ENCODE measurements around the gene LRRC8C.

DNA sequence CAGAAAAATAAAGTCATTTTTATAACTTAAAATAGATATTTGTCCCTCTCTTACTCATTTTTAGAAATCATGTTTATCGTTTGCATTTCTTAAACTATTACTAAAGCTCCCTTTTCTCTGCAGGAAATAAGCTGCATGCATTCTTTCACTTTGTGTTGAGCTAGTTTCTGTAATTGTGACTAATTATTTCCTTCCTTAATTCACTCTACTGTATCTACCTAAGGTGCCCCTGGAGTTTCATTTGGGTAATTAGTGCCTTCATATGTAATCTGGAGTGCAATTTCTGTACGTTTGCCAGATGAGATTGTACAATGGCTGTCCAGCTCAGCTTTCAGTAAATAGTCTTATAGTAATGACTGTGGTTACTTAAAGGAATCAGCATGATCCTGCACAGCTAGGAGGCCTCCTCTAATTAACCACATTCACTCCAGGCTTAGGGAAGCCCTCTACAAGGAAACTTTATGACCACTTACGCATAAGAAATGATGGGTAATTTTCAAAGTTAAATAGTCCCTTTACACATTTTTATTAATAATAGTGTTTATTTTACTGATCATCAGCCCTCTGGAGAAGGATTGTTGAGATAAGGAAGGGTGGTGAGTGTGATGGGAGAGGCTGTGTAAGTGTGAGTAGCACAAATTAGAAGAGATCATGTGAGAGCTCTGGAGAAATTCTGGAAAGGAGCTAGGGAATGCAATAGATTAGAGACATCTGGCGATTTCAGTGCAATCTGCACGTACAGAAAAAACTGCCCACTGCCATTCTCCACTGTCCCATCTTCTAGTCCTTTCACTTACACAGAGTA is 86.8 kb downstream of the LRRC8C start:
- TF ChIP-seq, protein P1, sequence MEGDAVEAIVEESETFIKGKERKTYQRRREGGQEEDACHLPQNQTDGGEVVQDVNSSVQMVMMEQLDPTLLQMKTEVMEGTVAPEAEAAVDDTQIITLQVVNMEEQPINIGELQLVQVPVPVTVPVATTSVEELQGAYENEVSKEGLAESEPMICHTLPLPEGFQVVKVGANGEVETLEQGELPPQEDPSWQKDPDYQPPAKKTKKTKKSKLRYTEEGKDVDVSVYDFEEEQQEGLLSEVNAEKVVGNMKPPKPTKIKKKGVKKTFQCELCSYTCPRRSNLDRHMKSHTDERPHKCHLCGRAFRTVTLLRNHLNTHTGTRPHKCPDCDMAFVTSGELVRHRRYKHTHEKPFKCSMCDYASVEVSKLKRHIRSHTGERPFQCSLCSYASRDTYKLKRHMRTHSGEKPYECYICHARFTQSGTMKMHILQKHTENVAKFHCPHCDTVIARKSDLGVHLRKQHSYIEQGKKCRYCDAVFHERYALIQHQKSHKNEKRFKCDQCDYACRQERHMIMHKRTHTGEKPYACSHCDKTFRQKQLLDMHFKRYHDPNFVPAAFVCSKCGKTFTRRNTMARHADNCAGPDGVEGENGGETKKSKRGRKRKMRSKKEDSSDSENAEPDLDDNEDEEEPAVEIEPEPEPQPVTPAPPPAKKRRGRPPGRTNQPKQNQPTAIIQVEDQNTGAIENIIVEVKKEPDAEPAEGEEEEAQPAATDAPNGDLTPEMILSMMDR (IDR thresholded peaks at IDR 0.05): no peak
- no peak for TF ChIP-seq POLR2A (IDR thresholded peaks at IDR 0.05)
